Astrocyte (in vitro differentiated cells and primary cell): ENCODE data around the gene FILIP1L. TPM values are rescaled to one million over a fixed set of nuclear protein-coding genes. Genes with fewer than 3 reads are reported as not detected.
A peak's percentile ranks its signal among the peaks of the same experiment; 100 is the strongest.

ENCODE experiments used
- DNase-seq: peaks from one replicate; pipeline ENCODE4 v3.0.0-alpha.2; 2010; ENCODE audit warnings: low read depth
- FAIRE-seq: peaks from 2 replicates; lab custom pipeline; 2011; peaks lifted over from hg19 to GRCh38; lab: Jason Lieb, UNC
- H2AFZ ChIP-seq: 2 replicates; pipeline ENCODE4 v1.6.0; 2012; ENCODE audit warnings: low read depth, low read length, inconsistent platforms
- H3K27ac ChIP-seq: 2 replicates; pipeline ENCODE4 v1.5.1; 2011; ENCODE audit warnings: low read depth, low read length, inconsistent platforms
- H3K27me3 ChIP-seq: 2 replicates; pipeline ENCODE4 v1.6.0; 2011; ENCODE audit warnings: low read length, inconsistent platforms; ENCODE audit not compliant: insufficient read depth
- H3K36me3 ChIP-seq: 2 replicates; pipeline ENCODE4 v1.5.1; 2011; ENCODE audit warnings: low read length, inconsistent platforms; ENCODE audit not compliant: insufficient read depth
- H3K4me1 ChIP-seq: 2 replicates; pipeline ENCODE4 v1.5.1; 2011; ENCODE audit warnings: low read length, inconsistent platforms; ENCODE audit not compliant: insufficient read depth
- H3K4me2 ChIP-seq: 2 replicates; pipeline ENCODE4 v1.6.0; 2012; ENCODE audit warnings: low read length, inconsistent platforms
- H3K4me3 ChIP-seq: 2 replicates; pipeline ENCODE4 v1.5.1; 2011; ENCODE audit warnings: low read depth, mild to moderate bottlenecking, low read length, inconsistent platforms; ENCODE audit not compliant: insufficient read depth
- H3K79me2 ChIP-seq: 2 replicates; pipeline ENCODE4 v1.6.0; 2012; ENCODE audit warnings: mild to moderate bottlenecking, low read length, inconsistent platforms; ENCODE audit not compliant: insufficient read depth
- H3K9ac ChIP-seq: 2 replicates; pipeline ENCODE4 v1.6.0; 2012; ENCODE audit warnings: mild to moderate bottlenecking, low read length, inconsistent platforms
- H3K9me3 ChIP-seq: 2 replicates; pipeline ENCODE4 v1.5.1; 2012; ENCODE audit warnings: low read depth, mild to moderate bottlenecking, low read length, inconsistent platforms; ENCODE audit not compliant: insufficient read depth
- H4K20me1 ChIP-seq: 2 replicates; pipeline ENCODE4 v1.6.0; 2012; ENCODE audit warnings: low read length, inconsistent platforms; ENCODE audit not compliant: insufficient read depth
- H3K27ac Mint-ChIP-seq: one replicate; pipeline ENCODE4 v1.8.0; 2021; ENCODE audit warnings: mild to moderate bottlenecking, mixed read lengths; ENCODE audit not compliant: unreplicated experiment
- H3K27me3 Mint-ChIP-seq: one replicate; pipeline ENCODE4 v1.8.0; 2021; ENCODE audit warnings: low read depth, mixed read lengths; ENCODE audit not compliant: unreplicated experiment
- H3K36me3 Mint-ChIP-seq: one replicate; pipeline ENCODE4 v1.8.0; 2021; ENCODE audit warnings: low read depth, mixed read lengths; ENCODE audit not compliant: unreplicated experiment
- H3K4me1 Mint-ChIP-seq: one replicate; pipeline ENCODE4 v1.8.0; 2021; ENCODE audit warnings: low read depth, mixed read lengths; ENCODE audit not compliant: unreplicated experiment
- H3K4me3 Mint-ChIP-seq: one replicate; pipeline ENCODE4 v1.8.0; 2021; ENCODE audit warnings: mild to moderate bottlenecking, moderate library complexity, mixed read lengths; ENCODE audit not compliant: unreplicated experiment
- H3K9me3 Mint-ChIP-seq: one replicate; pipeline ENCODE4 v1.8.0; 2021; ENCODE audit warnings: mild to moderate bottlenecking, mixed read lengths; ENCODE audit not compliant: unreplicated experiment
- EZH2 ChIP-seq: IDR thresholded peaks from 2 replicates; pipeline ENCODE4 v1.6.1; 2012; ENCODE audit warnings: mild to moderate bottlenecking, low read length, inconsistent platforms; ENCODE audit not compliant: insufficient read depth
- total RNA-seq: library from RNA; stranded (reverse); gene quantifications from 2 replicates; pipeline ENCODE4 v1.2.1, GENCODE V29; 2021
- TF ChIP-seq, protein P1 (sequence below): IDR thresholded peaks from 2 replicates; pipeline ENCODE4 v1.5.1; 2011; ENCODE audit warnings: low read depth, mild to moderate bottlenecking, inconsistent platforms, low read length, moderate library complexity; ENCODE audit not compliant: insufficient read depth

FILIP1L gene
- total RNA-seq, 1 donor from 2014 or later = 209 TPM

DNA sequence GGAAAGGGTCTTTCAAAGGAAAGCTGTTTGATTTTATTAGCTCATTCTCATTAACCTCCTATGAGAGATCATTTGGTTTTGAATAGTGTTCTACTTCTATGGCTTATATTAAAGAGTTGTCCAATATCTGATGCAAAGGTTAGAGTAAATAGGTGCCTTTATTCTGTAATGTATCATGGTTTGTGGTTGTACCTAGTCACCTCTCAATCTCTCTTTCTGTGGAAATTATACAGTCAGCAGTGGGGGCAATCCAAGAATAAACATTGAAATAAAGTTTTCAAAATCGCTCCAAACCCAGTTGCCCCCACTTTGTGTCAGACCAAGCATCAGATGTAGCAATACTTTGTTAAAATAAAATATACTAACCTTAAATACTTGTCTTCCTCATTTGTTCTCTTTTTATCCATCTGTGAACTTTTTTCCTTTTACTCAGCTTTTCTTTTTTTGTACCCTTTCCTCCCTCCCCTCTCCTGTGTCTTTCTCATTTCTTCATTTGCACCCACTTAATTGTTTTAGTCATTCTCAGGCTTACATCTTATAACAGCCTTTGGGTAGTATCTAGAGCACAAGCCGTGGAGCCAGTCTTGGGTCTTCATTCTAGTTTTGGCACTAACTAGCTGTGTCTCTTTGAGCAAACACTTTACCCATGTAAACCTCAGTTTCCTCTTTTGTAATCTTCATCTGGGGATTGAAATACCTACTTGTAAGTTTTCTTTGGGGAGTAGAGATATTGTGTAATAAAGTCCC is 279.9 kb downstream of the FILIP1L start:
- no peaks in the 10 kb centered on the region for H3K9me3 ChIP-seq
- no peak overlapping the region for H3K9ac ChIP-seq
- peaks cover 46% of the 10 kb centered on the region for H3K79me2 ChIP-seq
- Mint-ChIP-seq H3K9me3 (no peaks in the 10 kb centered on the region), H3K4me3 (no peak overlapping the region), H3K36me3 (no peaks in the 10 kb centered on the region), H3K4me1 (peaks cover 5% of the 10 kb centered on the region), H3K27me3 (no peaks in the 10 kb centered on the region), H3K27ac (no peak overlapping the region)
- no peak for FAIRE-seq
- DNase-seq = no peak
- no peaks in the 10 kb centered on the region for H3K27me3 ChIP-seq
- TF ChIP-seq, protein P1, sequence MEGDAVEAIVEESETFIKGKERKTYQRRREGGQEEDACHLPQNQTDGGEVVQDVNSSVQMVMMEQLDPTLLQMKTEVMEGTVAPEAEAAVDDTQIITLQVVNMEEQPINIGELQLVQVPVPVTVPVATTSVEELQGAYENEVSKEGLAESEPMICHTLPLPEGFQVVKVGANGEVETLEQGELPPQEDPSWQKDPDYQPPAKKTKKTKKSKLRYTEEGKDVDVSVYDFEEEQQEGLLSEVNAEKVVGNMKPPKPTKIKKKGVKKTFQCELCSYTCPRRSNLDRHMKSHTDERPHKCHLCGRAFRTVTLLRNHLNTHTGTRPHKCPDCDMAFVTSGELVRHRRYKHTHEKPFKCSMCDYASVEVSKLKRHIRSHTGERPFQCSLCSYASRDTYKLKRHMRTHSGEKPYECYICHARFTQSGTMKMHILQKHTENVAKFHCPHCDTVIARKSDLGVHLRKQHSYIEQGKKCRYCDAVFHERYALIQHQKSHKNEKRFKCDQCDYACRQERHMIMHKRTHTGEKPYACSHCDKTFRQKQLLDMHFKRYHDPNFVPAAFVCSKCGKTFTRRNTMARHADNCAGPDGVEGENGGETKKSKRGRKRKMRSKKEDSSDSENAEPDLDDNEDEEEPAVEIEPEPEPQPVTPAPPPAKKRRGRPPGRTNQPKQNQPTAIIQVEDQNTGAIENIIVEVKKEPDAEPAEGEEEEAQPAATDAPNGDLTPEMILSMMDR = no peak
- no peak for TF ChIP-seq EZH2
- no peak overlapping the region for H2AFZ ChIP-seq
- H3K36me3 ChIP-seq = no peaks in the 10 kb centered on the region
- no peaks in the 10 kb centered on the region for H3K4me1 ChIP-seq
- no peak overlapping the region for H3K4me3 ChIP-seq
- no peak overlapping the region for H3K4me2 ChIP-seq
- H4K20me1 ChIP-seq = peaks cover 5% of the 10 kb centered on the region
- H3K27ac ChIP-seq = no peak overlapping the region

DNA sequence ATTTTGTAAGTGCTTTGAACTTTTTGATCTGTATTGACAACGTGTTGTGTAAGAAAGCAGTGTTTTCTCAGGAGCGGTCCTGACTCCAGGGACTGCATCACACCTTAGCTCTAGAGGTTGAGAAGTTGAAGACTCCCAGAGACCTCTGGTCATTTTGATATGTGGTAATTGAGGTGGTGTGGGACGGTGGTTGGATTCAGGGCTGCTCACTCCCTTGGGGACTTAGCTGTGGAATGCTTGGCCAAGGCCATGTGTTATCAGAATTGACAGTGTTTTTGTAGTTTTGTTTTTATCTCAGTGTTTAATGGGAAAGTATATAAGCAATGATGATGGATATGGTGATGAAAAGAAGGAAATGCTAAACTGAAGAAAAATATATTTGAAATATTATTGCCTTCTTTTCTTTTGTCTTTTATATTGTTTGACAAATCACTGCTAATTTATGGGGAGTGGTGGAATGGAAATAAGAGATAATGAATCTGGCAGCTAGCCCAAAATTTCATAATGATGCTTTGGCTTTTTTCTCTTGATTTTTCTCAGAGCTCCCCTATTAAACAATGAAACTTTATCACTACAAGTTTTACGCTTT is 280.6 kb downstream of the FILIP1L start:
- H3K9ac ChIP-seq = no peak overlapping the region
- no peak overlapping the region for H2AFZ ChIP-seq
- no peaks in the 10 kb centered on the region for H3K4me1 ChIP-seq
- Mint-ChIP-seq H3K9me3 (no peaks in the 10 kb centered on the region), H3K36me3 (no peaks in the 10 kb centered on the region), H3K27me3 (no peaks in the 10 kb centered on the region), H3K27ac (no peak overlapping the region), H3K4me1 (peaks cover 8% of the 10 kb centered on the region), H3K4me3 (no peak overlapping the region)
- H3K36me3 ChIP-seq = no peaks in the 10 kb centered on the region
- peaks cover 7% of the 10 kb centered on the region for H4K20me1 ChIP-seq
- H3K4me2 ChIP-seq = no peak overlapping the region
- FAIRE-seq (no peak), DNase-seq (no peak)
- no peaks in the 10 kb centered on the region for H3K9me3 ChIP-seq
- H3K4me3 ChIP-seq = no peak overlapping the region
- no peaks in the 10 kb centered on the region for H3K27me3 ChIP-seq
- H3K79me2 ChIP-seq = peaks cover 52% of the 10 kb centered on the region
- TF ChIP-seq, protein P1 = no peak
- TF ChIP-seq EZH2 = no peak
- no peak overlapping the region for H3K27ac ChIP-seq

DNA sequence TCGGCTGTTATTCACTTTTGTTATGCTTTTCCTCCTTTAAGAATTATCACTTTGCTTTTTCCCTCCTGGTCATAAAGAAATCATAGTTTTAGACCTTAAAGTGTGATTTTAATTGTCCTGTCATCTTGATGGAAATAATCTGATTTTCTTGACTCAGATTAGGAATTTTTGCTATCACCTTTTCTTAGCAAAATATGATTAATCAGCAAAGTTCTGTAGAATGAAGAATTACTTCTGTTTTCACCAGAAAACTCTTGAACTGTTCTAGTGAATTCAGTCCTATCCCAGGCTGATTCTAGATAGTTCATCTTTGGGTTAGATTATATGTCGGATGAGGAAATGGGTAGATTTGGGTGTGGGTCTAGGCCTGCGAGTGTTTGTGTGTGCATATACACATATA is 284.5 kb downstream of the FILIP1L start:
- TF ChIP-seq, protein P1 = no peak
- TF ChIP-seq EZH2 = no peak
- no peaks in the 10 kb centered on the region for H3K9me3 ChIP-seq
- no peak overlapping the region for H3K27ac ChIP-seq
- H2AFZ ChIP-seq = no peak overlapping the region
- no peak overlapping the region for H3K4me2 ChIP-seq
- H3K36me3 Mint-ChIP-seq = no peaks in the 10 kb centered on the region
- no peak overlapping the region for H3K27ac Mint-ChIP-seq
- H3K4me1 ChIP-seq = peaks cover 7% of the 10 kb centered on the region
- H3K27me3 Mint-ChIP-seq = no peaks in the 10 kb centered on the region
- peaks cover 40% of the 10 kb centered on the region for H3K79me2 ChIP-seq
- no peak overlapping the region for H3K9ac ChIP-seq
- H3K4me3 Mint-ChIP-seq = no peak overlapping the region
- DNase-seq (no peak), FAIRE-seq (peak; percentile 47)
- peaks cover 17% of the 10 kb centered on the region for H3K4me1 Mint-ChIP-seq
- H3K4me3 ChIP-seq = no peak overlapping the region
- peaks cover 5% of the 10 kb centered on the region for H4K20me1 ChIP-seq
- H3K9me3 Mint-ChIP-seq = no peaks in the 10 kb centered on the region
- H3K27me3 ChIP-seq = no peaks in the 10 kb centered on the region
- H3K36me3 ChIP-seq = no peaks in the 10 kb centered on the region
